Immature natural killer cell (primary cell): ENCODE data around the gene THSD8. TPM values are rescaled to one million over a fixed set of nuclear protein-coding genes. Genes with fewer than 3 reads are reported as not detected.

Source experiments
- DNase-seq, 3 donors: peaks; one replicate each; pipeline ENCODE4 v3.0.0; 2022; ENCODE audit warnings: mixed read lengths in 1 of 3
- H3K27ac Mint-ChIP-seq, 6 donors: one replicate each; pipeline ENCODE4 v1.8.0; 2020; ENCODE audit warnings: mixed read lengths in 6 of 6, mild to moderate bottlenecking in 5 of 6, inconsistent platforms in 4 of 6, moderate library complexity in 3 of 6
- H3K27me3 Mint-ChIP-seq, 3 donors: one replicate each; pipeline ENCODE4 v1.8.0; 2020 to 2021; ENCODE audit warnings: low read depth in 3 of 3, mild to moderate bottlenecking in 3 of 3, mixed read lengths in 3 of 3, moderate library complexity in 3 of 3, inconsistent platforms in 1 of 3
- H3K36me3 Mint-ChIP-seq, 3 donors: one replicate each; pipeline ENCODE4 v1.8.0; 2020; ENCODE audit warnings: mixed read lengths in 3 of 3, inconsistent platforms in 2 of 3, mild to moderate bottlenecking in 2 of 3
- H3K4me1 Mint-ChIP-seq, 2 donors: one replicate each; pipeline ENCODE4 v1.8.0; 2020; ENCODE audit warnings: inconsistent platforms in 2 of 2, mild to moderate bottlenecking in 2 of 2, mixed read lengths in 2 of 2, moderate library complexity in 1 of 2
- H3K4me3 Mint-ChIP-seq, 5 donors: one replicate each; pipeline ENCODE4 v1.8.0; 2020; ENCODE audit warnings: mild to moderate bottlenecking in 5 of 5, mixed read lengths in 5 of 5, inconsistent platforms in 3 of 5, moderate library complexity in 3 of 5
- H3K9me3 Mint-ChIP-seq, 6 donors: one replicate each; pipeline ENCODE4 v1.8.0; 2020; ENCODE audit warnings: mild to moderate bottlenecking in 6 of 6, mixed read lengths in 6 of 6, inconsistent platforms in 4 of 6, moderate library complexity in 3 of 6
- polyA plus RNA-seq, 3 donors: library from polyadenylated mRNA; unstranded; fragments of 300-500 nt; fragmentation: Illumina TruSeq; gene quantifications; one replicate each; pipeline ENCODE4 v1.2.3, GENCODE V29; 2021

Gene THSD8
- polyA plus RNA-seq: 10 to 100 TPM in 1 of 3 donors, 1 to 10 TPM in 2; 3.0 to 11.0 (median 4.5) TPM

GRCh38 chr19:12801466-12802266, at the start of gene THSD8, which contains the start of gene PRDX2:
TSS of gene THSD8 (plus strand) at chr19:12802069. CDS start at chr19:12802072, 3 bp downstream.
TSS of gene PRDX2 (minus strand) at chr19:12801800. CDS start at chr19:12801261, 539 bp downstream.
- peak within 1 kb of the TSS in 3 of 6 donors; percentile 7 to 79 (median 71) for H3K27ac Mint-ChIP-seq
- peaks cover 25% of the 10 kb centered on the region in 2 donors for H3K4me1 Mint-ChIP-seq
- H3K27me3 Mint-ChIP-seq: peaks cover 5 to 8% (median 7%) of the 10 kb centered on the region in 3 donors
- H3K4me3 Mint-ChIP-seq: peak within 1 kb of the TSS; percentile 75 to 87 (median 80)
- DNase-seq: peak; percentile 61 to 78 (median 65)
- no peaks in the 10 kb centered on the region for H3K9me3 Mint-ChIP-seq
- H3K36me3 Mint-ChIP-seq: no peaks in the 10 kb centered on the region

- Mint-ChIP-seq H3K4me3 (no peak overlapping the region), H3K27ac (no peak overlapping the region), H3K4me1 (peaks cover 4 to 6% of the 10 kb centered on the region in 2 donors), H3K36me3 (no peaks in the 10 kb centered on the region), H3K9me3 (peaks cover 0 to 1% (median 0%) of the 10 kb centered on the region in 6 donors), H3K27me3 (peaks cover 5 to 8% (median 7%) of the 10 kb centered on the region in 3 donors)
- DNase-seq: no peak
Measured at GRCh38 chr19:12754465-12755196, 47.2 kb upstream of the THSD8 start.

GRCh38 chr19:12756150-12756883, 45.6 kb upstream of the THSD8 start:
- Mint-ChIP-seq H3K4me3 (no peak overlapping the region), H3K27ac (no peak overlapping the region), H3K4me1 (peaks cover 5 to 7% of the 10 kb centered on the region in 2 donors), H3K36me3 (no peaks in the 10 kb centered on the region), H3K27me3 (peaks cover 5 to 6% (median 5%) of the 10 kb centered on the region in 3 donors), H3K9me3 (no peaks in the 10 kb centered on the region)
- no peak for DNase-seq

GRCh38 chr19:12757544-12758274, 44.2 kb upstream of the THSD8 start:
- H3K9me3 Mint-ChIP-seq: no peaks in the 10 kb centered on the region
- H3K4me1 Mint-ChIP-seq: peaks cover 5 to 7% of the 10 kb centered on the region in 2 donors
- H3K27ac Mint-ChIP-seq: no peak overlapping the region
- H3K27me3 Mint-ChIP-seq: peaks cover 5 to 7% (median 6%) of the 10 kb centered on the region in 3 donors
- peak overlapping the region in 3 of 5 donors; percentile 7 to 26 (median 21) for H3K4me3 Mint-ChIP-seq
- no peaks in the 10 kb centered on the region for H3K36me3 Mint-ChIP-seq
- peak; percentile 60 to 67 (median 65) for DNase-seq

- no peak for DNase-seq
- Mint-ChIP-seq H3K27ac (no peak overlapping the region), H3K27me3 (peaks cover 2 to 7% (median 5%) of the 10 kb centered on the region in 3 donors), H3K4me3 (no peak overlapping the region), H3K36me3 (no peaks in the 10 kb centered on the region), H3K4me1 (peaks cover 5 to 7% of the 10 kb centered on the region in 2 donors), H3K9me3 (no peaks in the 10 kb centered on the region)
Measured at GRCh38 chr19:12759686-12760085, 42.2 kb upstream of the THSD8 start.

- Mint-ChIP-seq H3K4me3 (no peak overlapping the region), H3K4me1 (peaks cover 3 to 5% of the 10 kb centered on the region in 2 donors), H3K36me3 (peaks cover 0 to 4% (median 0%) of the 10 kb centered on the region in 3 donors), H3K27me3 (peaks cover 2 to 5% (median 3%) of the 10 kb centered on the region in 3 donors), H3K27ac (no peak overlapping the region), H3K9me3 (no peaks in the 10 kb centered on the region)
- no peak for DNase-seq
Measured at GRCh38 chr19:12763100-12763499, 38.8 kb upstream of the THSD8 start.

GRCh38 chr19:12764698-12765097, 37.2 kb upstream of the THSD8 start:
- no peaks in the 10 kb centered on the region for H3K9me3 Mint-ChIP-seq
- no peak overlapping the region for H3K27ac Mint-ChIP-seq
- H3K36me3 Mint-ChIP-seq: peaks cover 0 to 4% (median 0%) of the 10 kb centered on the region in 3 donors
- no peak overlapping the region for H3K4me3 Mint-ChIP-seq
- DNase-seq: no peak
- peaks cover 0 to 1% (median 0%) of the 10 kb centered on the region in 3 donors for H3K27me3 Mint-ChIP-seq
- H3K4me1 Mint-ChIP-seq: peaks cover 2 to 5% of the 10 kb centered on the region in 2 donors

- peak; percentile 62 to 73 (median 64) for DNase-seq
- no peaks in the 10 kb centered on the region for H3K9me3 Mint-ChIP-seq
- no peak overlapping the region for H3K27ac Mint-ChIP-seq
- no peaks in the 10 kb centered on the region for H3K4me1 Mint-ChIP-seq
- peaks cover 0 to 4% (median 0%) of the 10 kb centered on the region in 3 donors for H3K36me3 Mint-ChIP-seq
- peaks cover 0 to 1% (median 0%) of the 10 kb centered on the region in 3 donors for H3K27me3 Mint-ChIP-seq
- H3K4me3 Mint-ChIP-seq: no peak overlapping the region
Measured at GRCh38 chr19:12766051-12766521, 35.8 kb upstream of the THSD8 start.

GRCh38 chr19:12767150-12767549, 34.7 kb upstream of the THSD8 start:
- Mint-ChIP-seq H3K36me3 (peaks cover 0 to 4% (median 0%) of the 10 kb centered on the region in 3 donors), H3K4me1 (no peaks in the 10 kb centered on the region), H3K27ac (no peak overlapping the region), H3K4me3 (no peak overlapping the region), H3K9me3 (no peaks in the 10 kb centered on the region), H3K27me3 (no peaks in the 10 kb centered on the region)
- DNase-seq: no peak

GRCh38 chr19:12767666-12768065, 34.2 kb upstream of the THSD8 start:
- DNase-seq: no peak
- Mint-ChIP-seq H3K9me3 (no peaks in the 10 kb centered on the region), H3K27me3 (no peaks in the 10 kb centered on the region), H3K4me1 (no peaks in the 10 kb centered on the region), H3K27ac (no peak overlapping the region), H3K4me3 (no peak overlapping the region), H3K36me3 (peaks cover 0 to 4% (median 0%) of the 10 kb centered on the region in 3 donors)

- no peaks in the 10 kb centered on the region for H3K4me1 Mint-ChIP-seq
- no peaks in the 10 kb centered on the region for H3K27me3 Mint-ChIP-seq
- no peak overlapping the region for H3K4me3 Mint-ChIP-seq
- no peak for DNase-seq
- H3K27ac Mint-ChIP-seq: no peak overlapping the region
- no peaks in the 10 kb centered on the region for H3K9me3 Mint-ChIP-seq
- H3K36me3 Mint-ChIP-seq: peaks cover 0 to 4% (median 0%) of the 10 kb centered on the region in 3 donors
Measured at GRCh38 chr19:12769689-12770088, 32.2 kb upstream of the THSD8 start.

- peaks cover 0 to 4% (median 3%) of the 10 kb centered on the region in 3 donors for H3K27me3 Mint-ChIP-seq
- no peaks in the 10 kb centered on the region for H3K9me3 Mint-ChIP-seq
- H3K4me3 Mint-ChIP-seq: no peak overlapping the region
- DNase-seq: no peak
- no peaks in the 10 kb centered on the region for H3K4me1 Mint-ChIP-seq
- no peaks in the 10 kb centered on the region for H3K36me3 Mint-ChIP-seq
- no peak overlapping the region for H3K27ac Mint-ChIP-seq
Measured at GRCh38 chr19:12770922-12771321, 30.9 kb upstream of the THSD8 start.

GRCh38 chr19:12772323-12772722, 29.5 kb upstream of the THSD8 start:
- Mint-ChIP-seq H3K4me1 (peaks cover 2% of the 10 kb centered on the region in 2 donors), H3K36me3 (no peaks in the 10 kb centered on the region), H3K9me3 (no peaks in the 10 kb centered on the region), H3K27me3 (peaks cover under 1 to 5% (median 3%) of the 10 kb centered on the region in 3 donors), H3K27ac (no peak overlapping the region), H3K4me3 (no peak overlapping the region)
- no peak for DNase-seq
